ENCODE results near the gene UBE2D2. TPM values are rescaled to one million over a fixed set of nuclear protein-coding genes. Genes with fewer than 3 reads are reported as not detected.
"Not testable (repeated sequence)": the region's sequence is repeated elsewhere in the genome, so short reads cannot be mapped to it uniquely, and the experiment has no call there.

Gene UBE2D2
- 104 and 187 TPM in 2 replicates for total RNA-seq (2014; rRNA removed; shearing (Covaris generic); ENCODE audit: low replicate concordance)

GRCh38 chr5:139560752-139561654, at the start of gene UBE2D2:
UBE2D2 (plus strand) TSS chr5:139561339; CDS start chr5:139561792, 453 bp downstream.
- H3K27me3 ChIP-seq = no peaks in the 10 kb centered on the region
- peak; percentile 100 for DNase-seq
- H3K9me3 ChIP-seq = no peaks in the 10 kb centered on the region
- peaks cover 41% of the 10 kb centered on the region for H3K36me3 ChIP-seq
- peak within 1 kb of the TSS; percentile 87 for H3K4me3 ChIP-seq

GRCh38 chr5:139512786-139513390, 48.3 kb upstream of the UBE2D2 start:
- no peak for DNase-seq
- Histone ChIP-seq H3K9me3 (peaks cover 4% of the 10 kb centered on the region; the same call in 1 of the 2 replicates), H3K36me3 (no peaks in the 10 kb centered on the region), H3K4me3 (no peak overlapping the region), H3K27me3 (no peaks in the 10 kb centered on the region)

- H3K27me3 ChIP-seq, H3K9me3 ChIP-seq, H3K36me3 ChIP-seq, H3K4me3 ChIP-seq: not testable (repeated sequence)
- peak; percentile 87 for DNase-seq
Measured at GRCh38 chr5:139513434-139513833, 47.7 kb upstream of the UBE2D2 start.

GRCh38 chr5:139513852-139514485, 47.2 kb upstream of the UBE2D2 start:
- H3K36me3 ChIP-seq = no peaks in the 10 kb centered on the region
- H3K4me3 ChIP-seq = no peak overlapping the region
- DNase-seq = no peak
- no peaks in the 10 kb centered on the region for H3K27me3 ChIP-seq
- H3K9me3 ChIP-seq = peaks cover 4% of the 10 kb centered on the region; the same call in 1 of the 2 replicates

- no peaks in the 10 kb centered on the region for H3K36me3 ChIP-seq
- DNase-seq = no peak
Measured at GRCh38 chr5:139514486-139514856, 46.7 kb upstream of the UBE2D2 start.

GRCh38 chr5:139517683-139518564, 43.2 kb upstream of the UBE2D2 start:
- DNase-seq = peak; percentile 92
- H3K9me3 ChIP-seq = no peaks in the 10 kb centered on the region
- H3K36me3 ChIP-seq = no peaks in the 10 kb centered on the region
- peak overlapping the region; percentile 51 for H3K4me3 ChIP-seq
- H3K27me3 ChIP-seq = no peaks in the 10 kb centered on the region

More at GRCh38 chr5:139514486-139514856, 46.7 kb upstream of the UBE2D2 start:
- Histone ChIP-seq H3K4me3 (no peak overlapping the region), H3K27me3 (no peaks in the 10 kb centered on the region), H3K9me3 (peaks cover 4% of the 10 kb centered on the region; the same call in 1 of the 2 replicates)

GRCh38 chr5:139523635-139524445, 37.3 kb upstream of the UBE2D2 start:
- DNase-seq = no peak
- Histone ChIP-seq H3K27me3 (no peaks in the 10 kb centered on the region), H3K9me3 (no peaks in the 10 kb centered on the region), H3K36me3 (no peaks in the 10 kb centered on the region), H3K4me3 (no peak overlapping the region)

GRCh38 chr5:139524446-139524845, 36.7 kb upstream of the UBE2D2 start:
- DNase-seq = no peak
- no peaks in the 10 kb centered on the region for H3K9me3 ChIP-seq
- H3K4me3 ChIP-seq = no peak overlapping the region
- H3K27me3 ChIP-seq = no peaks in the 10 kb centered on the region
- no peaks in the 10 kb centered on the region for H3K36me3 ChIP-seq

- DNase-seq = no peak
- no peaks in the 10 kb centered on the region for H3K36me3 ChIP-seq
- no peaks in the 10 kb centered on the region for H3K9me3 ChIP-seq
- no peak overlapping the region for H3K4me3 ChIP-seq
- H3K27me3 ChIP-seq = no peaks in the 10 kb centered on the region
Measured at GRCh38 chr5:139524940-139525585, 36.1 kb upstream of the UBE2D2 start.

GRCh38 chr5:139525586-139526308, 35.4 kb upstream of the UBE2D2 start:
- H3K9me3 ChIP-seq, H3K36me3 ChIP-seq, DNase-seq, H3K4me3 ChIP-seq, H3K27me3 ChIP-seq: not testable (repeated sequence)

- not testable (repeated sequence) for DNase-seq, H3K36me3 ChIP-seq, H3K4me3 ChIP-seq, H3K27me3 ChIP-seq, H3K9me3 ChIP-seq
Measured at GRCh38 chr5:139526309-139527089, 34.6 kb upstream of the UBE2D2 start.

- H3K4me3 ChIP-seq, H3K9me3 ChIP-seq, DNase-seq, H3K36me3 ChIP-seq, H3K27me3 ChIP-seq: not testable (repeated sequence)
Measured at GRCh38 chr5:139527090-139527470, 34.1 kb upstream of the UBE2D2 start.

- not testable (repeated sequence) for H3K27me3 ChIP-seq, H3K9me3 ChIP-seq, H3K4me3 ChIP-seq, DNase-seq, H3K36me3 ChIP-seq
Measured at GRCh38 chr5:139527896-139528467, 33.2 kb upstream of the UBE2D2 start.

GRCh38 chr5:139528695-139529094, 32.4 kb upstream of the UBE2D2 start:
- not testable (repeated sequence) for H3K9me3 ChIP-seq, DNase-seq, H3K27me3 ChIP-seq, H3K4me3 ChIP-seq, H3K36me3 ChIP-seq
